GM19025 (cell line): ENCODE data around the gene AK9.
"Not testable (repeated sequence)": the region's sequence is repeated elsewhere in the genome, so short reads cannot be mapped to it uniquely, and the experiment has no call there.

Source experiments
- ATAC-seq: cut with Tn5 transposase; IDR thresholded peaks from one replicate; pipeline ENCODE4 v1.9.1; 2021; ENCODE audit warnings: mild to moderate bottlenecking, low read depth, moderate library complexity; ENCODE audit not compliant: unreplicated experiment

AK9 gene

GRCh38 chr6:109628158-109629000 is 62.6 kb downstream of the AK9 start:
- ATAC-seq: no peak

GRCh38 chr6:109626311-109626710 is 64.7 kb downstream of the AK9 start:
- no peak for ATAC-seq

- ATAC-seq: no peak
Measured at GRCh38 chr6:109625199-109625598, 65.8 kb downstream of the AK9 start.

GRCh38 chr6:109623288-109623687 is 67.7 kb downstream of the AK9 start:
- no peak for ATAC-seq

- ATAC-seq: no peak
Measured at GRCh38 chr6:109612268-109612667, 78.7 kb downstream of the AK9 start.

GRCh38 chr6:109611502-109611901 is 79.5 kb downstream of the AK9 start:
- ATAC-seq: no peak

- no peak for ATAC-seq
Measured at GRCh38 chr6:109610590-109610989, 80.4 kb downstream of the AK9 start.

- ATAC-seq: no peak
Measured at GRCh38 chr6:109609737-109610136, 81.3 kb downstream of the AK9 start.

GRCh38 chr6:109606359-109606758 is 84.6 kb downstream of the AK9 start:
- no peak for ATAC-seq

- no peak for ATAC-seq
Measured at GRCh38 chr6:109595998-109596397, 95.0 kb downstream of the AK9 start.

- no peak for ATAC-seq
Measured at GRCh38 chr6:109580519-109580918, 110.5 kb downstream of the AK9 start.

GRCh38 chr6:109579361-109579760 is 111.6 kb downstream of the AK9 start:
- peak; percentile 49 for ATAC-seq

- ATAC-seq: not testable (repeated sequence)
Measured at GRCh38 chr6:109569901-109570300, 121.1 kb downstream of the AK9 start.

GRCh38 chr6:109561844-109562243 is 129.2 kb downstream of the AK9 start:
- ATAC-seq: no peak

- no peak for ATAC-seq
Measured at GRCh38 chr6:109531446-109531845, 159.6 kb downstream of the AK9 start.

- ATAC-seq: no peak
Measured at GRCh38 chr6:109527989-109528388, 163.0 kb downstream of the AK9 start.

- no peak for ATAC-seq
Measured at GRCh38 chr6:109526905-109527628, 163.9 kb downstream of the AK9 start.

GRCh38 chr6:109524129-109524528 is 166.9 kb downstream of the AK9 start:
- no peak for ATAC-seq

GRCh38 chr6:109523478-109523877 is 167.5 kb downstream of the AK9 start:
- no peak for ATAC-seq

GRCh38 chr6:109521080-109521479 is 169.9 kb downstream of the AK9 start:
- no peak for ATAC-seq

GRCh38 chr6:109519647-109520046 is 171.4 kb downstream of the AK9 start:
- not testable (repeated sequence) for ATAC-seq

- ATAC-seq: no peak
Measured at GRCh38 chr6:109516929-109517328, 174.1 kb downstream of the AK9 start.
